Measurements from ENCODE around the gene CNGA2. TPM values are rescaled to one million over a fixed set of nuclear protein-coding genes. Genes with fewer than 3 reads are reported as not detected.

CNGA2 gene
- polyA plus RNA-seq, 4 donors = not detected

DNA sequence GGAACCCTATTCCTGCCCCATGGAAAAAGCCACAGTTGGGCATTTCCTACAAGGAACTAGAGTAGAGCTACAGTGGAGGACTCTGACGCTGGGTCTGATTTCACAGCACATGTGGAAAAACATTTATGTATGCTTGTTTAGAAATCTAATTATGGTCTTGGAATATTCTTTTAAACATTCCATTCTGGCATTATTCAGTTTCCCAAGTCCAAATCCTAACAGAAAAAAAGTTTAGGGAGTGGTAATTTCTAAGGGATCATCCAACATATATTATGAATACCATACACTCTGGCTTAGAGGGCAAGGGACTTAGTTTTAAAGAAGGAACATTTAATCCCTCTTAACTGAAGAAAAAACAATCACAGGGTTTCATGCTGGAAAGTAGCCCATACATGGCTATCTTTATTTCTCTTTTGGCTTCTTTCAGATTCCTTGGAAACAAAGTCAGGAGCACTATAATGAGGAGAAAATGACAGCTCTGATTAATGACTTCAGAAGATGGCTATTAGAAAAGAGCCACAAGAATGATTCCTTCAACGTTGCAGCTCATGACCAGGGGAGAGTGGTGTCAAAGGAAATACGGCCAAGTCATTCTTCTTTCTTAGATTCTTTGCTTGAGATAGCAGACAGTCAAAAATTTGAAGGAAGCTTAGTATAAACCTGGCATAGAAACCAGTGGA, 56.1 kb downstream of the CNGA2 start:
- no peak for FAIRE-seq
- no peaks in the 10 kb centered on the region for H3K4me1 ChIP-seq (ENCODE audit: control insufficient read depth in 3 of 3, insufficient read depth in 2 of 3, low read depth in 1 of 3, low read length in 2 of 3)
- H3K27ac ChIP-seq (ENCODE audit: low read depth in 1 of 3, low read length in 2 of 3) = no peak overlapping the region
- no peaks in the 10 kb centered on the region for H3K36me3 ChIP-seq (ENCODE audit: control insufficient read depth in 3 of 3, insufficient read depth in 2 of 3, low read depth in 1 of 3, low read length in 3 of 3)
- H3K4me3 ChIP-seq (ENCODE audit: low read depth in 1 of 3, low read length in 3 of 3) = no peak overlapping the region
- no peaks in the 10 kb centered on the region for H3K9me3 ChIP-seq (ENCODE audit: control insufficient read depth in 2 of 2, insufficient read depth in 1 of 2, low read depth in 1 of 2, low read length in 1 of 2)
- no peak for DNase-seq
- H3K27me3 ChIP-seq (ENCODE audit: control insufficient read depth in 3 of 3, insufficient read depth in 3 of 3, low read length in 3 of 3) = no peaks in the 10 kb centered on the region
- 53 to 63% (median 53%) methylated on average over 3 of the region's 3 CpGs for WGBS, 3 donors

DNA sequence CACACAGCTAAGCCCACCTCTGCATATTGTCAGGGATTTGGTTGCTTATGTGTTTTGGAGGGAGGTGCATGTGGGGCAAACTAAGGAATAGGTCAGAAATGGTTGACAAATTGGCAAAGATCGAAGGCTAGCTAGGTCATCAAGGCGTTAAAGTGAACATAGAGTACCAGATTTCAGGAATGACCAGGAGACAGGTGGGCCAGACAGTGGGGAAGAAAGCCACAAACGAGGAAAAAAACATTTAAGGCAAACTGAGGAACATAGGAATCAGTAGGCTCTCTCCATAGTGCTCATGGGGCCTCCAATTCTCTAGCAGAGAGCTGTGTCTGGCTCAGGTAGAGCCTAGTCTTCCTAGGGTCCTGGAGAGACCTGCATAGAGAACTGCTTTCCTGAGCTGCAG, 57.4 kb downstream of the CNGA2 start:
- Histone ChIP-seq H3K27me3 (ENCODE audit: control insufficient read depth in 3 of 3, insufficient read depth in 3 of 3, low read length in 3 of 3) (no peaks in the 10 kb centered on the region), H3K4me1 (ENCODE audit: control insufficient read depth in 3 of 3, insufficient read depth in 2 of 3, low read depth in 1 of 3, low read length in 2 of 3) (no peaks in the 10 kb centered on the region), H3K9me3 (ENCODE audit: control insufficient read depth in 2 of 2, insufficient read depth in 1 of 2, low read depth in 1 of 2, low read length in 1 of 2) (no peaks in the 10 kb centered on the region), H3K27ac (ENCODE audit: low read depth in 1 of 3, low read length in 2 of 3) (no peak overlapping the region), H3K4me3 (ENCODE audit: low read depth in 1 of 3, low read length in 3 of 3) (no peak overlapping the region), H3K36me3 (ENCODE audit: control insufficient read depth in 3 of 3, insufficient read depth in 2 of 3, low read depth in 1 of 3, low read length in 3 of 3) (no peaks in the 10 kb centered on the region)
- 59 to 84% (median 60%) methylated on average over 3 of the region's 3 CpGs for WGBS, 3 donors
- DNase-seq (no peak), FAIRE-seq (no peak)

DNA sequence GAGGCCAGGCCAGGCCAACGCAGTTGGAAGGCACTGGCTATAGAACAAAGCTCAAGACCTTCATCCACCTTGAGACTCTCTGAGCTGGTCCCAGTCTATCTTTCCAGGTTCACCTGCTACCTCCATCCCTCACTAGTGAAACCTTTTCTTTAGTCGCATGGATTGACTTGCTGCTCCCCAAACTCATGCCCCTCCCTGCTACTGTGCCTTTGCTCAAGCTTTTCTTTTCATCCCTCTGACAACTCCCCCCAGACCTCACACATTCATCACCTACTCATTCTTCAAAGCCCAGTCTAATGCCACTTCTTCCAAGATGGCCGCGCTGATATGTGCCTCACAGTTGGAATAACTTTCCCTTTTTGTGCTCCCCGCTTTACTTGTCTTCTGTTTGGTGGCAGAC, 58.0 kb downstream of the CNGA2 start:
- Histone ChIP-seq H3K9me3 (ENCODE audit: control insufficient read depth in 2 of 2, insufficient read depth in 1 of 2, low read depth in 1 of 2, low read length in 1 of 2) (no peaks in the 10 kb centered on the region), H3K27ac (ENCODE audit: low read depth in 1 of 3, low read length in 2 of 3) (no peak overlapping the region), H3K27me3 (ENCODE audit: control insufficient read depth in 3 of 3, insufficient read depth in 3 of 3, low read length in 3 of 3) (no peaks in the 10 kb centered on the region), H3K4me3 (ENCODE audit: low read depth in 1 of 3, low read length in 3 of 3) (no peak overlapping the region), H3K36me3 (ENCODE audit: control insufficient read depth in 3 of 3, insufficient read depth in 2 of 3, low read depth in 1 of 3, low read length in 3 of 3) (no peaks in the 10 kb centered on the region), H3K4me1 (ENCODE audit: control insufficient read depth in 3 of 3, insufficient read depth in 2 of 3, low read depth in 1 of 3, low read length in 2 of 3) (no peaks in the 10 kb centered on the region)
- 80 to 92% (median 88%) methylated on average over 5 of the region's 5 CpGs for WGBS, 3 donors
- FAIRE-seq (no peak), DNase-seq (no peak)

DNA sequence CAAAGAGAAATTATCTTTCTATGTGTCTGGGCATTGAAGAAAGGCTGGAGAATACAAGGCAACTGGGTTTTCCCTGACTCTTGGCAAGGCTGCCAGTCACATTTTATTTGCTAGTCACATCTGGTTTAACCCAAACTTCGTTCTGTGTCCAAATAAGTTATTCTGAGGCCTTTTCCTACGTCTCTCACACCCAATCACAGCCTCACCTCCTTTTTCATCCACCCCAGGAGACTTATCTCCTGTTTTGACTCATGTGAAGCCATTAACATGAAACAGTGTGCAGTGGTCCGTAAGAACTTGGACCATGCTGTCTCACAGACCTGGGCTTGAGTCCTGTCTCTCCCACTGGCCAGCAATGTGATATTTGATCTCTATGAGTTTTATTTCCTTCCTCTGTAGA, 59.3 kb downstream of the CNGA2 start:
- no peak for FAIRE-seq
- WGBS, 3 donors = 37 to 74% (median 49%) methylated on average over 3 of the region's 3 CpGs

More for the DNA sequence above, 59.3 kb downstream of the CNGA2 start:
- Histone ChIP-seq H3K4me1 (ENCODE audit: control insufficient read depth in 3 of 3, insufficient read depth in 2 of 3, low read depth in 1 of 3, low read length in 2 of 3) (no peaks in the 10 kb centered on the region), H3K27me3 (ENCODE audit: control insufficient read depth in 3 of 3, insufficient read depth in 3 of 3, low read length in 3 of 3) (no peaks in the 10 kb centered on the region), H3K9me3 (ENCODE audit: control insufficient read depth in 2 of 2, insufficient read depth in 1 of 2, low read depth in 1 of 2, low read length in 1 of 2) (no peaks in the 10 kb centered on the region), H3K36me3 (ENCODE audit: control insufficient read depth in 3 of 3, insufficient read depth in 2 of 3, low read depth in 1 of 3, low read length in 3 of 3) (no peaks in the 10 kb centered on the region), H3K27ac (ENCODE audit: low read depth in 1 of 3, low read length in 2 of 3) (no peak overlapping the region), H3K4me3 (ENCODE audit: low read depth in 1 of 3, low read length in 3 of 3) (no peak overlapping the region)
- DNase-seq = no peak

Other genes starting within 250 kb of the CNGA2 start
- gene PASD1, start 171.1 kb upstream of the CNGA2 start, polyA plus RNA-seq = not detected
- gene PRRG3, start 39.3 kb upstream of the CNGA2 start, polyA plus RNA-seq = under 1 TPM in 2 of 4 donors, not detected in 2; 0.64 to 0.69 TPM
- gene FATE1, start 18.7 kb upstream of the CNGA2 start, polyA plus RNA-seq = under 1 TPM in 2 of 4 donors, not detected in 2; 0.13 to 0.16 TPM
- gene MAGEA4, start 178.1 kb downstream of the CNGA2 start, polyA plus RNA-seq = not detected
- gene GABRE, start 239.9 kb downstream of the CNGA2 start, polyA plus RNA-seq = 10 to 100 TPM in 3 of 4 donors, 1 to 10 TPM in 1; 4.8 to 47.6 (median 23.8) TPM